Measurements from ENCODE around the gene PHF8. TPM values are rescaled to one million over a fixed set of nuclear protein-coding genes. Genes with fewer than 3 reads are reported as not detected.

PHF8 gene
- total and polyA plus RNA-seq, 9 of the 15 experiments (the other 6 are each of a cell fraction or from before 2014, with no cell fraction given), result 2.5 to 25.7 (median 12.1) TPM

DNA sequence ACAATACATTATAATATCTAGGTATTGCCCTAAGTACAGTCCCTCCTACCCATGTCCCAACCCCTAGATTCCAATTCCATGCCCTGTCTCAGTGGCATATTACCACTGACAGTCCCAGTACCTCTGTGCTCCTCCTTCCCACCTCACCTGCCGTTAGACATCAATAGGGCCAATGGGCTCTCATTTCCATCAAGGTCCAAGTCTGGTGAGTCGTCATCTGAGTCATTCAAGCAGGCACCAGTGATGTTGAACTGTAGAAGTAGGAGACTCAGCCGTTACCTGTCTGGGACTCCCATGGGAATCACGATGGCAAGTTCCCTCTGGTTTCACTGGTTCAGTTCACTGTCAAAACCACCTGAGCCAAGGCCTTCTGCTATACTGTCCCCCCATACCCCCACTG, 51.7 kb downstream of the PHF8 start:
- WGBS (ENCODE audit: insufficient coverage, low coverage, missing lambda C conversion rate), result 38% methylated on average over 1 of the region's 4 CpGs
- Histone ChIP-seq H3K9me3 (replicated peaks; ENCODE audit: control insufficient read depth, insufficient read depth, low read depth, low read length) (no peaks in the 10 kb centered on the region), H3K4me2 (ENCODE audit: insufficient read depth, low read length) (no peak overlapping the region), H4K20me1 (replicated peaks; ENCODE audit: control insufficient read depth, insufficient read depth, low read length) (no peaks in the 10 kb centered on the region), H2AFZ (ENCODE audit: low read depth, low read length) (no peak overlapping the region), H3K9me1 (ENCODE audit: control insufficient read depth, insufficient read depth, low read length) (no peaks in the 10 kb centered on the region), H3K36me3 (ENCODE audit: control insufficient read depth, insufficient read depth, low read length) (peaks cover 14% of the 10 kb centered on the region), H3K4me3 (no peak overlapping the region), H3K4me1 (replicated peaks in 1 of 2; ENCODE audit: control insufficient read depth in 2 of 2, insufficient read depth in 2 of 2, low read length in 2 of 2) (no peaks in the 10 kb centered on the region), H3K27ac (ENCODE audit: extremely low read depth, low read depth, low read length) (no peak overlapping the region), H3K27me3 (ENCODE audit: control insufficient read depth in 2 of 2, insufficient read depth in 2 of 2, low read length in 2 of 2) (no peaks in the 10 kb centered on the region), H3K9ac (ENCODE audit: insufficient read depth in 1 of 2, low read depth in 2 of 2, low read length in 2 of 2) (no peak overlapping the region), H3K79me2 (ENCODE audit: control insufficient read depth, insufficient read depth, low read length) (no peaks in the 10 kb centered on the region)
- no TSS peak for BruUV-seq (replicated peaks)
- intact Hi-C loops (cut with micrococcal nuclease) (no loop called here), in situ Hi-C loops (cut with MboI) (no loop called here)
- ChIA-PET POLR2A (no interaction called here), CTCF (ENCODE audit: low intra/inter-chr PET ratio) (no interaction called here)
- ATAC-seq (no peak), DNase-seq (ENCODE audit: extremely low read depth in 1 of 4, low spot score in 3 of 4) (no peak), FAIRE-seq (no peak)
- TF ChIP-seq NCOA1 (IDR thresholded peaks at IDR 0.05; ENCODE audit: low read depth) (no peak), GABPA (tag; conservative IDR thresholded peaks at IDR 0.05; ENCODE audit: low read depth) (no peak), NFXL1 (CRISPR knock-in tag; IDR thresholded peaks at IDR 0.05) (no peak), ZNF436 (CRISPR knock-in tag; IDR thresholded peaks at IDR 0.05) (no peak), HDAC6 (IDR thresholded peaks at IDR 0.05; ENCODE audit: low read depth, low read length) (no peak), ZFX (CRISPR knock-in tag; IDR thresholded peaks at IDR 0.05) (no peak)

GRCh38 chrX:53990171-53990570, 54.1 kb downstream of the PHF8 start:
- FAIRE-seq (no peak), DNase-seq (ENCODE audit: extremely low read depth in 1 of 4, low spot score in 3 of 4) (no peak), ATAC-seq (no peak)
- Histone ChIP-seq H3K27me3 (ENCODE audit: control insufficient read depth in 2 of 2, insufficient read depth in 2 of 2, low read length in 2 of 2) (no peaks in the 10 kb centered on the region), H3K4me1 (replicated peaks in 1 of 2; ENCODE audit: control insufficient read depth in 2 of 2, insufficient read depth in 2 of 2, low read length in 2 of 2) (no peaks in the 10 kb centered on the region), H3K36me3 (ENCODE audit: control insufficient read depth, insufficient read depth, low read length) (peaks cover 15% of the 10 kb centered on the region), H4K20me1 (replicated peaks; ENCODE audit: control insufficient read depth, insufficient read depth, low read length) (no peaks in the 10 kb centered on the region), H3K27ac (ENCODE audit: extremely low read depth, low read depth, low read length) (no peak overlapping the region), H3K9me3 (replicated peaks; ENCODE audit: control insufficient read depth, insufficient read depth, low read depth, low read length) (no peaks in the 10 kb centered on the region), H3K4me2 (ENCODE audit: insufficient read depth, low read length) (no peak overlapping the region), H3K4me3 (no peak overlapping the region), H3K79me2 (ENCODE audit: control insufficient read depth, insufficient read depth, low read length) (no peaks in the 10 kb centered on the region), H3K9me1 (ENCODE audit: control insufficient read depth, insufficient read depth, low read length) (no peaks in the 10 kb centered on the region), H3K9ac (ENCODE audit: insufficient read depth in 1 of 2, low read depth in 2 of 2, low read length in 2 of 2) (no peak overlapping the region), H2AFZ (ENCODE audit: low read depth, low read length) (no peak overlapping the region)
- ChIA-PET POLR2A (interaction anchor here (0.5 to 1.3 kb wide), 3 partner anchors 10 to 16 kb away, joined by 3 read pairs; no protein-coding TSS in a partner anchor), CTCF (ENCODE audit: low intra/inter-chr PET ratio) (no interaction called here)
- BruUV-seq (replicated peaks), result no TSS peak
- intact Hi-C loops (cut with micrococcal nuclease), result no loop called here
- 90% methylated on average over 2 of the region's 2 CpGs for WGBS (ENCODE audit: insufficient coverage, low coverage, missing lambda C conversion rate)
- in situ Hi-C loops (cut with MboI), result no loop called here
- TF ChIP-seq SP2 (IDR thresholded peaks at IDR 0.05; ENCODE audit: extremely low read depth, low read depth, low read length, poor library complexity, severe bottlenecking) (no peak), HNRNPLL (IDR thresholded peaks at IDR 0.05; ENCODE audit: low read depth, low read length, poor library complexity, severe bottlenecking) (no peak), ZNF3 (CRISPR knock-in tag; IDR thresholded peaks at IDR 0.05) (no peak), CEBPG (CRISPR knock-in tag; IDR thresholded peaks at IDR 0.05) (no peak), CEBPG (tag; conservative IDR thresholded peaks at IDR 0.05 in 1 of 2, IDR thresholded peaks at IDR 0.05 in 1 of 2) (no peak), ILK (tag; IDR thresholded peaks at IDR 0.05; ENCODE audit: borderline replicate concordance, low read depth) (no peak), RFX5 (IDR thresholded peaks at IDR 0.05; ENCODE audit: low read depth, low read length) (no peak), ZNF699 (CRISPR knock-in tag; IDR thresholded peaks at IDR 0.05; ENCODE audit: insufficient replicate concordance) (no peak), U2AF2 (optimal IDR thresholded peaks at IDR 0.05; ENCODE audit: low read depth, low read length) (no peak), SMC3 (conservative IDR thresholded peaks at IDR 0.05; ENCODE audit: insufficient read depth, low read depth, low read length) (no peak), ELF4 (CRISPR knock-in tag; IDR thresholded peaks at IDR 0.05) (no peak), PHB (CRISPR knock-in tag; IDR thresholded peaks at IDR 0.05) (no peak), ZNF551 (CRISPR knock-in tag; IDR thresholded peaks at IDR 0.05) (no peak), ZNF717 (CRISPR knock-in tag; IDR thresholded peaks at IDR 0.05) (no peak)

Data from K562 (cell line).